HG03565 (cell line): ENCODE results near the gene KIF26B.

Experiments
- ATAC-seq: cut with Tn5 transposase; IDR thresholded peaks from one replicate; pipeline ENCODE4 v1.9.1; 2021; ENCODE audit warnings: mild to moderate bottlenecking, moderate library complexity; ENCODE audit not compliant: unreplicated experiment

Gene KIF26B

GRCh38 chr1:245582026-245582425 lies 427.2 kb downstream of the KIF26B start:
- no peak for ATAC-seq

GRCh38 chr1:245583081-245583480 lies 428.3 kb downstream of the KIF26B start:
- no peak for ATAC-seq

GRCh38 chr1:245583575-245584330 lies 429.0 kb downstream of the KIF26B start:
- ATAC-seq = no peak

- no peak for ATAC-seq
Measured at GRCh38 chr1:245585252-245585959, 430.6 kb downstream of the KIF26B start.

GRCh38 chr1:245587435-245588115 lies 432.8 kb downstream of the KIF26B start:
- ATAC-seq = no peak

- no peak for ATAC-seq
Measured at GRCh38 chr1:245588116-245588639, 433.4 kb downstream of the KIF26B start.

- no peak for ATAC-seq
Measured at GRCh38 chr1:245589316-245589715, 434.5 kb downstream of the KIF26B start.

GRCh38 chr1:245589906-245590305 lies 435.1 kb downstream of the KIF26B start:
- ATAC-seq = no peak

GRCh38 chr1:245590726-245591125 lies 435.9 kb downstream of the KIF26B start:
- ATAC-seq = no peak

GRCh38 chr1:245591346-245592188 lies 436.8 kb downstream of the KIF26B start:
- no peak for ATAC-seq

- ATAC-seq = no peak
Measured at GRCh38 chr1:245592189-245592460, 437.3 kb downstream of the KIF26B start.

GRCh38 chr1:245598524-245599305 lies 443.9 kb downstream of the KIF26B start:
- no peak for ATAC-seq

- ATAC-seq = no peak
Measured at GRCh38 chr1:245599371-245600174, 444.8 kb downstream of the KIF26B start.

GRCh38 chr1:245600658-245601057 lies 445.9 kb downstream of the KIF26B start:
- ATAC-seq = no peak

GRCh38 chr1:245603311-245603865 lies 448.6 kb downstream of the KIF26B start:
- ATAC-seq = no peak

- no peak for ATAC-seq
Measured at GRCh38 chr1:245604979-245605378, 450.2 kb downstream of the KIF26B start.

- ATAC-seq = no peak
Measured at GRCh38 chr1:245605480-245606156, 450.8 kb downstream of the KIF26B start.

- no peak for ATAC-seq
Measured at GRCh38 chr1:245606157-245606725, 451.5 kb downstream of the KIF26B start.
